Ascending aorta (tissue), 2 donors: ENCODE results near the gene ST7. TPM values are rescaled to one million over a fixed set of nuclear protein-coding genes. Genes with fewer than 3 reads are reported as not detected.

Experiments
- DNase-seq, 2 donors: peaks; one replicate each; pipeline ENCODE4 v3.0.0-alpha.2; 2019; ENCODE audit warnings: low spot score in 2 of 2
- H3K27ac ChIP-seq, 2 donors: fragments of 200-600 bp; sonication (generic); one replicate each; pipeline ENCODE4 v1.5.1; 2016 to 2017; ENCODE audit warnings: mild to moderate bottlenecking in 1 of 2
- H3K27me3 ChIP-seq: fragments of 200-600 bp; sonication (generic); one replicate; pipeline ENCODE4 v1.5.1; 2017
- H3K36me3 ChIP-seq, 2 donors: fragments of 200-600 bp; sonication (generic); one replicate each; pipeline ENCODE4 v1.5.1; 2016
- H3K4me1 ChIP-seq, 2 donors: fragments of 200-600 bp; sonication (generic); one replicate each; pipeline ENCODE4 v1.5.1; 2016 to 2017; ENCODE audit warnings: mild to moderate bottlenecking in 1 of 2
- H3K4me3 ChIP-seq, 2 donors: fragments of 200-600 bp; sonication (generic); one replicate each; pipeline ENCODE4 v1.5.1; 2016 to 2017; ENCODE audit warnings: mild to moderate bottlenecking in 1 of 2
- H3K9me3 ChIP-seq, 2 donors: fragments of 200-600 bp; sonication (generic); one replicate each; pipeline ENCODE4 v1.5.1; 2016
- CTCF ChIP-seq, 3 experiments: fragments of 200-600 bp in 2 of 3; fragments of 450-650 bp in 1 of 3; sonication (generic) in 2 of 3; IDR thresholded peaks; one replicate each; pipeline ENCODE4 v1.5.1; 2016 to 2019; ENCODE audit warnings: antibody characterized with exemption in 3 of 3, mild to moderate bottlenecking in 1 of 3, moderate library complexity in 1 of 3
- intact Hi-C: fragments of 100-400 bp; cut with DNase I; formaldehyde crosslinking; loops from one replicate; pipeline ENCODE4 v1.15.1; 2023
- total RNA-seq: library from RNA; depleted of rRNA; stranded (reverse); fragments of >200 nt; gene quantifications from one replicate; pipeline ENCODE4 v1.1.0, GENCODE V29; 2016

Gene ST7
- total RNA-seq, 1 donor from 2014 or later = 19.2 TPM

GRCh38 chr7:117143580-117143979 lies 190.3 kb downstream of the ST7 start:
- H3K4me3 ChIP-seq = no peak overlapping the region
- H3K9me3 ChIP-seq = no peaks in the 10 kb centered on the region
- TF ChIP-seq CTCF (IDR thresholded peaks at IDR 0.05) = no peak
- H3K27ac ChIP-seq = no peak overlapping the region
- DNase-seq = no peak
- peaks cover 3 to 28% of the 10 kb centered on the region in 2 donors for H3K36me3 ChIP-seq
- intact Hi-C loops = no loop called here
- no peaks in the 10 kb centered on the region for H3K27me3 ChIP-seq
- no peaks in the 10 kb centered on the region for H3K4me1 ChIP-seq

GRCh38 chr7:117145333-117145732 lies 192.0 kb downstream of the ST7 start:
- no peak for TF ChIP-seq CTCF (IDR thresholded peaks at IDR 0.05)
- H3K27ac ChIP-seq = no peak overlapping the region
- intact Hi-C loops = no loop called here
- no peaks in the 10 kb centered on the region for H3K27me3 ChIP-seq
- no peak for DNase-seq
- H3K9me3 ChIP-seq = no peaks in the 10 kb centered on the region
- H3K4me3 ChIP-seq = no peak overlapping the region
- H3K4me1 ChIP-seq = no peaks in the 10 kb centered on the region
- H3K36me3 ChIP-seq = peaks cover 0 to 25% of the 10 kb centered on the region in 2 donors

GRCh38 chr7:117146059-117146458 lies 192.8 kb downstream of the ST7 start:
- intact Hi-C loops = no loop called here
- H3K4me3 ChIP-seq = no peak overlapping the region
- TF ChIP-seq CTCF (IDR thresholded peaks at IDR 0.05) = no peak
- no peaks in the 10 kb centered on the region for H3K9me3 ChIP-seq
- H3K36me3 ChIP-seq = peaks cover 0 to 18% of the 10 kb centered on the region in 2 donors
- no peaks in the 10 kb centered on the region for H3K27me3 ChIP-seq
- no peaks in the 10 kb centered on the region for H3K4me1 ChIP-seq
- H3K27ac ChIP-seq = no peak overlapping the region
- no peak for DNase-seq

- H3K36me3 ChIP-seq = peaks cover 0 to 14% of the 10 kb centered on the region in 2 donors
- intact Hi-C loops = no loop called here
- no peaks in the 10 kb centered on the region for H3K9me3 ChIP-seq
- no peaks in the 10 kb centered on the region for H3K27me3 ChIP-seq
- H3K4me3 ChIP-seq = no peak overlapping the region
- TF ChIP-seq CTCF (IDR thresholded peaks at IDR 0.05) = no peak
- no peaks in the 10 kb centered on the region for H3K4me1 ChIP-seq
- no peak for DNase-seq
- no peak overlapping the region for H3K27ac ChIP-seq
Observed at GRCh38 chr7:117146511-117146910, 193.2 kb downstream of the ST7 start.

GRCh38 chr7:117148971-117149370 lies 195.7 kb downstream of the ST7 start:
- Histone ChIP-seq H3K27ac (no peak overlapping the region), H3K4me3 (no peak overlapping the region), H3K9me3 (no peaks in the 10 kb centered on the region), H3K36me3 (no peaks in the 10 kb centered on the region), H3K4me1 (no peaks in the 10 kb centered on the region), H3K27me3 (no peaks in the 10 kb centered on the region)
- intact Hi-C loops = no loop called here
- DNase-seq = no peak
- TF ChIP-seq CTCF (IDR thresholded peaks at IDR 0.05) = no peak

GRCh38 chr7:117149692-117150091 lies 196.4 kb downstream of the ST7 start:
- no peaks in the 10 kb centered on the region for H3K27me3 ChIP-seq
- H3K4me3 ChIP-seq = no peak overlapping the region
- H3K4me1 ChIP-seq = no peaks in the 10 kb centered on the region
- intact Hi-C loops = no loop called here
- H3K27ac ChIP-seq = no peak overlapping the region
- TF ChIP-seq CTCF (IDR thresholded peaks at IDR 0.05) = no peak
- no peak for DNase-seq
- H3K36me3 ChIP-seq = no peaks in the 10 kb centered on the region
- no peaks in the 10 kb centered on the region for H3K9me3 ChIP-seq
